Cortex of kidney (tissue), 1 donor: ENCODE data around the gene TEDC2.

ENCODE experiments used
- DNase-seq: peaks from one replicate; lab custom pipeline; 2025; lab: John Stamatoyannopoulos, UW

TEDC2 gene

DNA sequence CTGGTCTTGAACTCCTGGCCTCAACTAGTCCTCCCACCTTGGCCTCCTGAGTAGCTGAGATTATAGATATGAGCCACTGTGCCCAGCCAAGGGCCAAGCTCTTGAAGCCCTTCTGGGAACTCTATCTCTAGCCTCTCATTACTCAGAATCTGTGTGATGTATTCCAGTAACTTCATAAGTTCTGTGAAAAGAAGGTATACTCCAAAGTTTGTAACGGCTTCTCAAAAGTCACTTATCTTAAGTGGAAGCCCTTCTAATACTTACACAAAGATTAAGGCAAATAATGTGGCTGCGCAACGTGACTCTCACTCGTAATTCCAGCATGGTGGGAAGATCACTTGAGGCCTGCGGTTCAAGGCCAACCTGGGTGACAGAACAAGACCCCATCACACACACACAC, 34.7 kb downstream of the TEDC2 start:
- DNase-seq = no peak

DNA sequence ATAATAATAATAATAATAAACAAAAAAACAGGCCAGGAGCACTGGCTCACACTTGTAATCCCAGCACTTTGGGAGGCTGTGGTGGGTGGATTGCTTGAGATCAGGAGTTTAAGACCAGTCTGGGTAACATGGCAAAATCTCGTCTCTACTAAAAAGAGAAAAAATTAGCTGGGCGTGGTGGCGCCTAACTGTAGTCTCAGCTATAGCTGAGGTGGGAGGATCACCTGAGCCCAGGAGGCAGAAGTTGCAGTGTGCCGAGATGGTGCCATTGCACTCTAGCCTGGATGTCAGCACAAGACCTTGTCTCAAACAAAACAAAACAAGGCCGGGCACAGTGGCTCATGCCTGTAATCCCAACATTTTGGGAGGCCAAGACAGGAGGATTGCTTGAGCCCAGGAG, 35.1 kb downstream of the TEDC2 start:
- no peak for DNase-seq

GRCh38 chr16:2496223-2497115, 36.6 kb downstream of the TEDC2 start:
- no peak for DNase-seq

GRCh38 chr16:2497116-2497630, 37.3 kb downstream of the TEDC2 start:
- DNase-seq = no peak

- DNase-seq = no peak
Measured at GRCh38 chr16:2497695-2498484, 38.0 kb downstream of the TEDC2 start.

DNA sequence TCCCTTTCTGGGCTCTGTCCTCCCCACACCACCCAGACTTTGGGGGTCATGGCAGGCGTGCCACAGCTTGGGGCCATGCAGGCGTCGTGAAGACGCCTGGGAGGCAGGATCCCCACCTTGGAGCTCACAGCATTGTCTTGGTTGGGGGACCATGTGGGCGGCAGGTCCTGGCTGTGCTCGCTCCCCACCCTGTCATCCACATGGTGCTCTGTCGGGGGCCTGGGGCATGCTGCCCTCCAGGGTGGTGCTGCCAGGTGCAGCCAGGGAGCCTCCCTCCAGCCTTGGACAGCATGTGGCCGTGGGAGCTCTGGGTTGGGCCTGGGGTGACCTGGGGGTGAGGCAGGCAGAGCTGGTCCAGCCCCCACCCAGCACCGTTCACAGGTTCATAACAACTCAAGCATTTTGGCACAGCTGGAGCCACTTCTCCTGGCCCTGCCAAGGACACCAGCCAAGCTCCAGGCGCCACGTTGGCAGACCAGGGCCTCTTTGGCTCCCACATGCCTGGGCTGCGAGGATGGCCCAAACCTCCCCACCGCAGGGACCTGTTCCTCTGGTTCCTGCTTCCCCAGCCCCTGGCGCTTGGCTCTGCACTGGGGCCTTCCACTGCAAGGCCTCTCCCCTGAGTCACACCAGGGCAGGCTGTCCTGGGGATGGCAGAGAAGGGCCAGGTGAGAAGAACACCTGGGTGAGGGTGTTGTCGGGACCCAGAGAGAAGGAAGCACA, 38.8 kb downstream of the TEDC2 start:
- no peak for DNase-seq

DNA sequence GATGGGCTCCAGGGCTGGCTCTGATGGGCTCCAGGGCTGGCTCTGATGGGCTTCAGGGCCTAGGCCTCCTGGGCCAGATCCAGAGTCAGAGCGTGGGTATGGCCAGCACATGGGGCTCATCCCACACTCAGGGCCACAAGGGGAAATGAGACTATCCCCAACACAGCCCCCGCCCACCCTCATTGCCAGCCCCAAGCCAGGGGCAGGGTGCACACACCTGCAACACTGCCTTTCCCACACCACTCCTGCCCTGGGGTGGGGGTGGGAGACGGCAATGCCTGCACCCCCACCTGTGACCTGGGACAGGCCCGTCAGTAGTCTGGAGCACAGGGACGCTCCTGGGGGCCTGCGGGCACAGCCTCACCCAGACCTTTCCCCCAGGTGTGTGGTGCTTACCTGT, 39.5 kb downstream of the TEDC2 start:
- DNase-seq = no peak

DNA sequence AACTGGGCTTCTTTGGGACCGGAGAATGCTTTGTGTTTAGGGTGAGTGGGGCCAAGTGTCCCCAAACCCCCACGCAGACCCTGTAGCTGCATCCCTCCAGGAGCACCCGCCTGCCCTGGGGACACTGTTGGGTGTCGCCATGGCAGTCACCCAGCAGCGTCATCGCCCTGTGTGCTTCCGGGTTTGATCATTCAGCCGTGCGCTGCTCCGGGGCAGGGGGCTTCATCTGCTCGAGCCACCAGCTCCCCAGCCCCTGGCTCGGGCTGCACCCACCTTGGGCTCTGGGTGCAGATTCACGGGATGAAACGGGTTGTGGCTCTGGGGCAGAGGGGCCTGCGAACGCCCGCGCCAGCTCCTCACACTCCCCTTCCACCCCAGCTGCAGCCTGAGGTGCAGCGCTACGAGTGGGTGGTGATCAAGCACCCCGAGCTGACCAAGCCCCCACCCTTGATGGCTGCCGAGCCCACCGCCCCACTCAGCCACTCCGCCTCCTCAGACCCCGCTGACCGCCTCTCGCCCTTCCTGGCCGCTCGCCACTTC, 40.1 kb downstream of the TEDC2 start:
- DNase-seq = no peak

- no peak for DNase-seq
Measured at GRCh38 chr16:2500430-2500917, 40.6 kb downstream of the TEDC2 start.

DNA sequence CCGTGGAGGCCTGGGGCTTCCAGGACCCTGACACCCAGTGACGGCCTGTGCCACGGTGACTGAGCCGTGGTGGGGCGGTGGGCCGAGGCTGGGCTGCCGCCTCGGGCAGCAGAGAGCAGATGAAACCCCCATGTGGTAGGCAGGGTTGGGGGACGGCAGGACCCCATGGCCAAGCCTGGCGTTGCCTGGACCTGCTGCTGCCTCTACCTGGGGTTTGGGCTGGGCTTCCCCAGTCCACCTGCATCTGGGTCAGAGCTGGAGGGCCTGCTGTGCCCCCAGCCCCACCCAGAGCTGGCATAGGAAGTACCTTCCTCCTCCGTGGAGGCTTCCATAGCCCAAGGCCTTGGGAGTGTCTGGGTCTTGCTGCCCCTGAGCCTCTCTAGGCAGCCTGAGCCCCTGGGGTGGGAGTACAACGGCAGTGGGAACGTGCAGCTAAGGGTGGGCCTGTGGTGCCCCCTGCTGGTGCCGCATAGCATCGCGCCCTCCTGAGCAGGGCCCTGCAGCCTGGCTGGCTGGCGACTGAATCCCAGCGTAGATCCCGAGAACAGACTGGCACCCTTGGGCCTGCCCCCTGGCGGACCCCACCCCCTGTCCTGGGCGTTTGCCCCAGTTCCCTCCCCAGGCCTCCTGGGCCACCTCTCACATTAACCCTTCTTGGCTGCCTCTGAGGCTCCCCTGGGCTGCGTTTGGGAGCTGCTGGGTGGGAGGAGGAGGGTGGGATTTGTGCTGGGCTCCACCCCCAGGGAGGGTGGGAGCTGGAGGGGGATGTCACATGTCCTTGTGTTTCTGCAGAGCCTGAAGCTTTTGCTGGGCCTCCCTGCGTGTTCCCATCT, 41.2 kb downstream of the TEDC2 start:
- DNase-seq = no peak

DNA sequence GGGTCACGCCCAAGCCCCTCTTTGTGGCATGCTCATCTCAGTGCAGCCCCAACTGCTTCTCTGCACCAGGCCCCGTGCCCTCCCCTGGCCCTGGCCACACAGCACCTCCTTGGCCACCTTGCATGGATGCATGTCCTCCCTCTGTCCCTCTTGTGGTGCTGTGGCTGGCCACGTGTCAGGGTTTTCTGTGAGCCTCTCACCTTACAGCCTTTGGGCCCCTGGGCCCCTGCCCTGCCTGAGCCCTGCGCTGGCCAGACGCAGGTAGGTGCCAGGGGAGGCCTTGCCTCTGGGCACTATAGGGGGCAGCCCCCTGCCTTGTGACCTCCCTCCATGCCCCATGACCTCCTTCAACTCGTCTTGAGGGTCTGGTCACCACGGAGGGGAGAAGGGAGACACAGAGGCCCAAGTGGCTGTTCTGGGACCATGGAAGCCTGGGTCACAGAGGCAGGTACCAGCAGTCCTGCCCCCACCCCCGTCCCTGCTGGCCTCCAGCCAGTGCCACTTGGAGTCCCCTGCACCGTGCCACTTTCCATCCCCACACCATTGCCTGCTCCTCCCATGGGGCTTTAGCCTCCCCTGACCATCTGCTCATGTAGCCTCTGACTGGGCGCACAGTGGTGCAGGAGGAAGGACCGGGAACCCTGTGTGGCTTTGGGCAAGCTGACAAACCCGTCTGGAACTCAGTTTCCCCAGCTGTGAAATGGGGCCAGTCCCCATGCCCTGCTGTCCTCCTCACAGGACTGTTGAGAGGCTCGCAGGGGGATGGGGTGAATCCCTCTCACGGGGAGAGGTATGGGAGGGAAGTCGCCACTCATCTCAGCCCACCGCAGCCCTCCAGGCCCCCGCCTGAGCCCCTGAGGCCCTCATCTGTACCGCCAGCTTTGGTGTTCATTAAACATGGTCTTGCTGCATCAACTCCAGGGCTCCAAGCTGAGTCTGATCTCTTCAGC, 42.3 kb downstream of the TEDC2 start:
- no peak for DNase-seq

- no peak for DNase-seq
Measured at GRCh38 chr16:2505695-2506094, 45.8 kb downstream of the TEDC2 start.

- DNase-seq = no peak
Measured at GRCh38 chr16:2507052-2507659, 47.2 kb downstream of the TEDC2 start.

- no peak for DNase-seq
Measured at GRCh38 chr16:2507665-2508064, 47.8 kb downstream of the TEDC2 start.

GRCh38 chr16:2508722-2509400, 49.0 kb downstream of the TEDC2 start:
- DNase-seq = no peak

DNA sequence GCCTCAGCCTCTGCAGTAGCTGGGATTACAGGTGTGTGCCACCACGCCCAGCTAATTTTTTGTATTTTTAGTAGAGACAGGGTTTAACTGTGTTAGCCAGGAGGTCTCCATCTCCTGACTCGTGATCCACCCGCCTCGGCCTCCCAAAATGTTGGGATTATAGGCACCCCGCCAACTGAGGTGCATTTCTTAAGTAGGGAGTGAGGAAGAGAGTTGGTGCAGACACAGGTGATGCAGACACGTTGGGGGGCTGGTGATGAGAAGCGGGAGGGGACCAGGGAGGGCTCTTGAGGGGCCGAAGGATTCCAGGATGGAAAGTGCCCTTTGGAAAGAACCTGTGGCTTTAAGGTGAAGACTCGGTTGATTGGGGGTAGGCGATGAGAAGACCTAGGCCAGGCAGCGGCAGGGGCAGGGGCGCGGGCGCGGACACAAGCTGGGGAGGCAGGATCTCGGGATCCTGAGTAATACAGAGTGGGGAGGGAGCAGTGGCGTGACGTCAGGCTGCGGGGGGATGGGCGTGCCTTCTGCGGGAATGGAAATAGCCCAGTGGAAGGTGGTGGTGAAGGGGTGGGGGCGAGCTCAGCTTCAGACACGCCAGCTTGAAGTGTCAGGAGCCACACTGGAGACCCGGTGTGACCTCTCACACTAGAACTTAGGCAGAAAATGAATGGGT, 51.4 kb downstream of the TEDC2 start:
- DNase-seq = no peak

- no peak for DNase-seq
Measured at GRCh38 chr16:2511996-2512734, 52.3 kb downstream of the TEDC2 start.
